ENCODE data around the gene POU3F2. TPM values are rescaled to one million over a fixed set of nuclear protein-coding genes. Genes with fewer than 3 reads are reported as not detected.

Gene POU3F2
- total RNA-seq, 1 experiment from 2014 or later = not detected

- no peak for DNase-seq (ENCODE audit: extremely low read depth, low read depth)
Observed at GRCh38 chr6:98842342-98843180, 8.2 kb downstream of the POU3F2 start.

- no peak for DNase-seq (ENCODE audit: extremely low read depth, low read depth)
Observed at GRCh38 chr6:98843271-98844243, 9.2 kb downstream of the POU3F2 start.

GRCh38 chr6:98844244-98845210 lies 10.2 kb downstream of the POU3F2 start:
- no peak for DNase-seq (ENCODE audit: extremely low read depth, low read depth)

- DNase-seq (ENCODE audit: extremely low read depth, low read depth) = peak; percentile 65
Observed at GRCh38 chr6:98845211-98846020, 11.0 kb downstream of the POU3F2 start.

GRCh38 chr6:98846021-98846380 lies 11.6 kb downstream of the POU3F2 start:
- DNase-seq (ENCODE audit: extremely low read depth, low read depth) = no peak

- no peak for DNase-seq (ENCODE audit: extremely low read depth, low read depth)
Observed at GRCh38 chr6:98847416-98847778, 13.0 kb downstream of the POU3F2 start.

GRCh38 chr6:98847779-98848538 lies 13.6 kb downstream of the POU3F2 start:
- no peak for DNase-seq (ENCODE audit: extremely low read depth, low read depth)

GRCh38 chr6:98848539-98849242 lies 14.3 kb downstream of the POU3F2 start:
- DNase-seq (ENCODE audit: extremely low read depth, low read depth) = no peak

GRCh38 chr6:98864497-98864896 lies 30.1 kb downstream of the POU3F2 start:
- no peak for DNase-seq (ENCODE audit: extremely low read depth, low read depth)

GRCh38 chr6:98871057-98871456 lies 36.7 kb downstream of the POU3F2 start:
- DNase-seq (ENCODE audit: extremely low read depth, low read depth) = peak; percentile 36

GRCh38 chr6:98871821-98872220 lies 37.4 kb downstream of the POU3F2 start:
- DNase-seq (ENCODE audit: extremely low read depth, low read depth) = no peak

GRCh38 chr6:98875375-98875774 lies 41.0 kb downstream of the POU3F2 start:
- no peak for DNase-seq (ENCODE audit: extremely low read depth, low read depth)

GRCh38 chr6:98877250-98877649 lies 42.9 kb downstream of the POU3F2 start:
- DNase-seq (ENCODE audit: extremely low read depth, low read depth) = no peak

GRCh38 chr6:98880486-98880885 lies 46.1 kb downstream of the POU3F2 start:
- no peak for DNase-seq (ENCODE audit: extremely low read depth, low read depth)

GRCh38 chr6:98885330-98885729 lies 51.0 kb downstream of the POU3F2 start:
- DNase-seq (ENCODE audit: extremely low read depth, low read depth) = no peak

GRCh38 chr6:98887650-98888049 lies 53.3 kb downstream of the POU3F2 start:
- DNase-seq (ENCODE audit: extremely low read depth, low read depth) = no peak

Data from NCI-H460 (cell line).